Vagina (tissue), 2 donors: ENCODE data around the gene NRP2.
A peak's percentile ranks its signal among the peaks of the same experiment; 100 is the strongest.

Experiments used
- POLR2A ChIP-seq, 2 donors: fragments of 450-650 bp; IDR thresholded peaks; one replicate each; pipeline ENCODE4 v1.6.1; 2017; ENCODE audit warnings: antibody characterized with exemption in 2 of 2, mild to moderate bottlenecking in 2 of 2, moderate library complexity in 2 of 2
- POLR2AphosphoS5 ChIP-seq, 2 donors: sonication (generic); formaldehyde crosslinking; IDR thresholded peaks; one replicate each; pipeline ENCODE4 v1.9.0; 2017; ENCODE audit warnings: antibody characterized with exemption in 2 of 2, mild to moderate bottlenecking in 2 of 2, low read depth in 1 of 2; ENCODE audit not compliant: insufficient read depth in 1 of 2
- TF ChIP-seq, protein P1 (sequence below), 3 experiments: fragments of 450-650 bp in 2 of 3; fragments of 200-600 bp in 1 of 3; sonication (generic) in 1 of 3; IDR thresholded peaks; one replicate each; pipeline ENCODE4 v1.5.1; 2017 to 2019; ENCODE audit warnings: antibody characterized with exemption in 3 of 3, mild to moderate bottlenecking in 2 of 3, moderate library complexity in 2 of 3

DNA sequence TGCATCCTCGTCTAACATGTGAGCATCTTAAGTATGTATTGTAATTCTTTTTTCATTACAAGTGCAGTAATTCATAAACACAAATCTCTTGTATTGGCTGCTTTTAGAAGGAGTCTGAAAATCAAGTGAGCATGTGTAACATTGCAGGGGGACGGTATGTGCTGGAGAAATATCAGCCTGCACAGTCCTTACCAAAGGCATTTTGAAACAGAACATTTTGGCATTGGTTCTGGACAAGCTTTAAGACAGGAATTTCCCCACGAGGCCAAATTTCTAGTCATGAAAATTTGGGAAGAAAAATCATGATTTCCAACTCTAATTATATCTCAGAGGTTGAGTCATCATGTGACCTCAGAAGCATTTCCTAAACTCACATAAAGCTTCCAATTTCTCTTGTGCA is 24.7 kb upstream of the NRP2 start:
- TF ChIP-seq, protein P1, sequence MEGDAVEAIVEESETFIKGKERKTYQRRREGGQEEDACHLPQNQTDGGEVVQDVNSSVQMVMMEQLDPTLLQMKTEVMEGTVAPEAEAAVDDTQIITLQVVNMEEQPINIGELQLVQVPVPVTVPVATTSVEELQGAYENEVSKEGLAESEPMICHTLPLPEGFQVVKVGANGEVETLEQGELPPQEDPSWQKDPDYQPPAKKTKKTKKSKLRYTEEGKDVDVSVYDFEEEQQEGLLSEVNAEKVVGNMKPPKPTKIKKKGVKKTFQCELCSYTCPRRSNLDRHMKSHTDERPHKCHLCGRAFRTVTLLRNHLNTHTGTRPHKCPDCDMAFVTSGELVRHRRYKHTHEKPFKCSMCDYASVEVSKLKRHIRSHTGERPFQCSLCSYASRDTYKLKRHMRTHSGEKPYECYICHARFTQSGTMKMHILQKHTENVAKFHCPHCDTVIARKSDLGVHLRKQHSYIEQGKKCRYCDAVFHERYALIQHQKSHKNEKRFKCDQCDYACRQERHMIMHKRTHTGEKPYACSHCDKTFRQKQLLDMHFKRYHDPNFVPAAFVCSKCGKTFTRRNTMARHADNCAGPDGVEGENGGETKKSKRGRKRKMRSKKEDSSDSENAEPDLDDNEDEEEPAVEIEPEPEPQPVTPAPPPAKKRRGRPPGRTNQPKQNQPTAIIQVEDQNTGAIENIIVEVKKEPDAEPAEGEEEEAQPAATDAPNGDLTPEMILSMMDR (IDR thresholded peaks at IDR 0.05), result no peak
- TF ChIP-seq POLR2A (IDR thresholded peaks at IDR 0.05), result no peak
- peak in 1 of 2 donors; percentile 39 for TF ChIP-seq POLR2AphosphoS5 (IDR thresholded peaks at IDR 0.05; ENCODE audit: insufficient read depth in 1 of 2, low read depth in 1 of 2)
